Loucy (cell line): ENCODE measurements around the gene CTLA4.

Experiments
- H2AFZ ChIP-seq: fragments of 200-600 bp; sonication (generic); 2 replicates; pipeline ENCODE4 v1.6.0; 2016; ENCODE audit warnings: antibody characterized with exemption, mild to moderate bottlenecking, low read length, moderate library complexity
- H3F3A ChIP-seq: fragments of 200-600 bp; 2 replicates; pipeline ENCODE4 v1.6.0; 2016; ENCODE audit warnings: antibody characterized with exemption, low read depth, mild to moderate bottlenecking
- H3K27me3 ChIP-seq: fragments of 200-600 bp; sonication (generic); 2 replicates; pipeline ENCODE4 v1.6.1; 2014; ENCODE audit warnings: low read length, mild to moderate bottlenecking; ENCODE audit not compliant: insufficient read depth, poor library complexity, severe bottlenecking
- H3K36me3 ChIP-seq: fragments of 200-600 bp; sonication (generic); 2 replicates; pipeline ENCODE4 v1.6.1; 2016; ENCODE audit warnings: low read length; ENCODE audit not compliant: insufficient read depth
- H3K4me1 ChIP-seq: fragments of 200-600 bp; sonication (generic); 2 replicates; pipeline ENCODE4 v1.5.1; 2014; ENCODE audit warnings: low read length, mild to moderate bottlenecking; ENCODE audit not compliant: insufficient read depth, poor library complexity, severe bottlenecking
- H3K4me2 ChIP-seq: fragments of 200-600 bp; sonication (generic); 2 replicates; pipeline ENCODE4 v1.6.0; 2014; ENCODE audit warnings: antibody characterized with exemption, low read length, low read depth, mild to moderate bottlenecking; ENCODE audit not compliant: poor library complexity, severe bottlenecking
- H3K4me3 ChIP-seq: fragments of 200-600 bp; sonication (generic); 2 replicates; pipeline ENCODE4 v1.5.1; 2014; ENCODE audit warnings: low read length, mild to moderate bottlenecking, mixed read lengths; ENCODE audit not compliant: poor library complexity, severe bottlenecking
- H3K79me2 ChIP-seq: fragments of 200-600 bp; sonication (generic); 2 replicates; pipeline ENCODE4 v1.6.1; 2014; ENCODE audit warnings: low read length; ENCODE audit not compliant: insufficient read depth
- H3K9ac ChIP-seq: fragments of 200-600 bp; sonication (generic); 2 replicates; pipeline ENCODE4 v1.6.0; 2014; ENCODE audit warnings: mild to moderate bottlenecking, low read depth, low read length, moderate library complexity; ENCODE audit not compliant: poor library complexity, severe bottlenecking
- H3K9me2 ChIP-seq: fragments of 200-600 bp; sonication (generic); replicated peaks from 2 replicates; pipeline ENCODE4 v1.6.1; 2016; ENCODE audit warnings: low read depth, low read length, mixed read lengths
- H3K9me3 ChIP-seq: fragments of 200-600 bp; sonication (generic); 2 replicates; pipeline ENCODE4 v1.6.1; 2014; ENCODE audit warnings: mild to moderate bottlenecking, antibody characterized with exemption, low read length, low read depth; ENCODE audit not compliant: insufficient read depth
- H4K20me1 ChIP-seq: fragments of 200-600 bp; sonication (generic); 2 replicates; pipeline ENCODE4 v1.6.0; 2014; ENCODE audit warnings: antibody characterized with exemption, low read length, mild to moderate bottlenecking; ENCODE audit not compliant: insufficient read depth, poor library complexity, severe bottlenecking
- EZH2phosphoT487 ChIP-seq: fragments of 200-600 bp; IDR thresholded peaks from 2 replicates; pipeline ENCODE4 v1.6.1; 2018; ENCODE audit warnings: antibody characterized with exemption, mild to moderate bottlenecking, moderate library complexity, borderline replicate concordance
- TF ChIP-seq, protein P1 (sequence below): fragments of 200-600 bp; sonication (generic); conservative IDR thresholded peaks from 2 replicates; pipeline ENCODE4 v1.5.1; 2014; ENCODE audit warnings: mild to moderate bottlenecking, antibody characterized with exemption, low read length

CTLA4 gene

DNA sequence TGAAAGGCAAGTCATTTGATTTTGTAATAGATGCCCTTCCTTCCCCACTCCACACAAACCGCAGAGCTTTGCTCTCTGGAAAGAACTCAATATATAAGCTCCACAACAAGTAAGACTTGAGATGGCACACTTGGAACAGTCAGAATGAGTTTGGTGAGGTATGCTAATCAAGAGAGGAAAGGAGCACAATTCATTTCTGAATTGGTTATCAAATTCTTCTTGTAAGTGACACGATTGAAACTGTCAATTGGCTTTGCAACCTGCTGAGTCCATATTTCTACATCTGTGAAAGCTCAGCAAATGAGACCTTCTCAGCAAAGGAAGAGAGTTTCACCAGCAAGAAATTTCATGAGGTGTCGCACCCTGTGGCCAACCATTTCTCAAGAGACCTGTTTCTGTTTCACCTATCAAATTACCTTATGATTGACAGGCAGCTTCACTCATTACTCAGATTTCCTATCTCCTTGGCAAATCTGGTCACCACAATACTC lies 19.1 kb downstream of the CTLA4 start:
- Histone ChIP-seq H3K36me3 (no peaks in the 10 kb centered on the region), H4K20me1 (no peaks in the 10 kb centered on the region), H3K9me3 (no peaks in the 10 kb centered on the region), H3K27me3 (no peaks in the 10 kb centered on the region), H3K4me3 (no peak overlapping the region), H3K9ac (no peak overlapping the region), H3F3A (no peaks in the 10 kb centered on the region), H2AFZ (no peak overlapping the region), H3K9me2 (no peaks in the 10 kb centered on the region), H3K79me2 (no peaks in the 10 kb centered on the region), H3K4me1 (no peaks in the 10 kb centered on the region), H3K4me2 (no peak overlapping the region)
- TF ChIP-seq EZH2phosphoT487: no peak
- TF ChIP-seq, protein P1, sequence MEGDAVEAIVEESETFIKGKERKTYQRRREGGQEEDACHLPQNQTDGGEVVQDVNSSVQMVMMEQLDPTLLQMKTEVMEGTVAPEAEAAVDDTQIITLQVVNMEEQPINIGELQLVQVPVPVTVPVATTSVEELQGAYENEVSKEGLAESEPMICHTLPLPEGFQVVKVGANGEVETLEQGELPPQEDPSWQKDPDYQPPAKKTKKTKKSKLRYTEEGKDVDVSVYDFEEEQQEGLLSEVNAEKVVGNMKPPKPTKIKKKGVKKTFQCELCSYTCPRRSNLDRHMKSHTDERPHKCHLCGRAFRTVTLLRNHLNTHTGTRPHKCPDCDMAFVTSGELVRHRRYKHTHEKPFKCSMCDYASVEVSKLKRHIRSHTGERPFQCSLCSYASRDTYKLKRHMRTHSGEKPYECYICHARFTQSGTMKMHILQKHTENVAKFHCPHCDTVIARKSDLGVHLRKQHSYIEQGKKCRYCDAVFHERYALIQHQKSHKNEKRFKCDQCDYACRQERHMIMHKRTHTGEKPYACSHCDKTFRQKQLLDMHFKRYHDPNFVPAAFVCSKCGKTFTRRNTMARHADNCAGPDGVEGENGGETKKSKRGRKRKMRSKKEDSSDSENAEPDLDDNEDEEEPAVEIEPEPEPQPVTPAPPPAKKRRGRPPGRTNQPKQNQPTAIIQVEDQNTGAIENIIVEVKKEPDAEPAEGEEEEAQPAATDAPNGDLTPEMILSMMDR: no peak

GRCh38 chr2:203887677-203888076 lies 20.1 kb downstream of the CTLA4 start:
- Histone ChIP-seq H4K20me1 (no peaks in the 10 kb centered on the region), H3K4me1 (no peaks in the 10 kb centered on the region)

GRCh38 chr2:203889542-203889941 lies 22.0 kb downstream of the CTLA4 start:
- H3K9me3 ChIP-seq: no peaks in the 10 kb centered on the region
- H3K9ac ChIP-seq: no peak overlapping the region
- H3K27me3 ChIP-seq: no peaks in the 10 kb centered on the region
- TF ChIP-seq EZH2phosphoT487: no peak
- TF ChIP-seq, protein P1: no peak
- no peaks in the 10 kb centered on the region for H3K36me3 ChIP-seq
- H3K9me2 ChIP-seq: no peaks in the 10 kb centered on the region
- H3K4me3 ChIP-seq: no peak overlapping the region
- no peaks in the 10 kb centered on the region for H3K79me2 ChIP-seq
- H2AFZ ChIP-seq: no peak overlapping the region
- no peaks in the 10 kb centered on the region for H3F3A ChIP-seq
- no peak overlapping the region for H3K4me2 ChIP-seq
- H4K20me1 ChIP-seq: no peaks in the 10 kb centered on the region
- H3K4me1 ChIP-seq: no peaks in the 10 kb centered on the region

More at GRCh38 chr2:203887677-203888076, 20.1 kb downstream of the CTLA4 start:
- Histone ChIP-seq H3K36me3 (no peaks in the 10 kb centered on the region), H2AFZ (no peak overlapping the region), H3K9ac (no peak overlapping the region), H3K9me3 (no peaks in the 10 kb centered on the region), H3K79me2 (no peaks in the 10 kb centered on the region), H3K9me2 (no peaks in the 10 kb centered on the region), H3K4me3 (no peak overlapping the region), H3K27me3 (no peaks in the 10 kb centered on the region), H3K4me2 (no peak overlapping the region), H3F3A (no peaks in the 10 kb centered on the region)
- TF ChIP-seq, protein P1: no peak
- TF ChIP-seq EZH2phosphoT487: no peak
